ENCODE data around the gene CXXC1.

The CXXC1 gene

GRCh38 chr18:50280707-50281294 is 6.7 kb downstream of the CXXC1 start:
- H3K4me1 ChIP-seq (ENCODE audit: control insufficient read depth, insufficient read depth, low read length): peaks cover 16% of the 10 kb centered on the region
- no peaks in the 10 kb centered on the region for H3K27me3 ChIP-seq (ENCODE audit: control insufficient read depth, insufficient read depth, low read length)
- no peaks in the 10 kb centered on the region for H3K9me3 ChIP-seq (ENCODE audit: control insufficient read depth, low read length)
- H3K36me3 ChIP-seq (ENCODE audit: control insufficient read depth, insufficient read depth, low read length): peaks cover 7% of the 10 kb centered on the region
- peak overlapping the region; percentile 86 for H3K9ac ChIP-seq (ENCODE audit: low read length)
- H3K4me3 ChIP-seq (ENCODE audit: low read length): peak overlapping the region; percentile 62

GRCh38 chr18:50279752-50280151 is 7.7 kb downstream of the CXXC1 start:
- Histone ChIP-seq H3K4me3 (ENCODE audit: low read length) (no peak overlapping the region), H3K36me3 (ENCODE audit: control insufficient read depth, insufficient read depth, low read length) (peaks cover 7% of the 10 kb centered on the region), H3K27me3 (ENCODE audit: control insufficient read depth, insufficient read depth, low read length) (no peaks in the 10 kb centered on the region), H3K9ac (ENCODE audit: low read length) (peak overlapping the region; percentile 86), H3K9me3 (ENCODE audit: control insufficient read depth, low read length) (no peaks in the 10 kb centered on the region), H3K4me1 (ENCODE audit: control insufficient read depth, insufficient read depth, low read length) (peaks cover 16% of the 10 kb centered on the region)

- no peaks in the 10 kb centered on the region for H3K27me3 ChIP-seq (ENCODE audit: control insufficient read depth, insufficient read depth, low read length)
These were observed 9.6 kb downstream of the CXXC1 start for GRCh38 chr18:50277942-50278341.

GRCh38 chr18:50276452-50276851 is 11.0 kb downstream of the CXXC1 start:
- no peak overlapping the region for H3K9ac ChIP-seq (ENCODE audit: low read length)
- H3K27me3 ChIP-seq (ENCODE audit: control insufficient read depth, insufficient read depth, low read length): no peaks in the 10 kb centered on the region
- H3K9me3 ChIP-seq (ENCODE audit: control insufficient read depth, low read length): no peaks in the 10 kb centered on the region
- peaks cover 7% of the 10 kb centered on the region for H3K36me3 ChIP-seq (ENCODE audit: control insufficient read depth, insufficient read depth, low read length)
- peaks cover 26% of the 10 kb centered on the region for H3K4me1 ChIP-seq (ENCODE audit: control insufficient read depth, insufficient read depth, low read length)
- H3K4me3 ChIP-seq (ENCODE audit: low read length): no peak overlapping the region

More at GRCh38 chr18:50277942-50278341, 9.6 kb downstream of the CXXC1 start:
- H3K9me3 ChIP-seq (ENCODE audit: control insufficient read depth, low read length): no peaks in the 10 kb centered on the region
- no peak overlapping the region for H3K4me3 ChIP-seq (ENCODE audit: low read length)
- peaks cover 7% of the 10 kb centered on the region for H3K36me3 ChIP-seq (ENCODE audit: control insufficient read depth, insufficient read depth, low read length)
- no peak overlapping the region for H3K9ac ChIP-seq (ENCODE audit: low read length)
- peaks cover 26% of the 10 kb centered on the region for H3K4me1 ChIP-seq (ENCODE audit: control insufficient read depth, insufficient read depth, low read length)

GRCh38 chr18:50275503-50276036 is 11.9 kb downstream of the CXXC1 start:
- H3K9me3 ChIP-seq (ENCODE audit: control insufficient read depth, low read length): no peaks in the 10 kb centered on the region
- no peak overlapping the region for H3K9ac ChIP-seq (ENCODE audit: low read length)
- H3K4me3 ChIP-seq (ENCODE audit: low read length): no peak overlapping the region
- peaks cover 7% of the 10 kb centered on the region for H3K36me3 ChIP-seq (ENCODE audit: control insufficient read depth, insufficient read depth, low read length)
- peaks cover 24% of the 10 kb centered on the region for H3K4me1 ChIP-seq (ENCODE audit: control insufficient read depth, insufficient read depth, low read length)
- no peaks in the 10 kb centered on the region for H3K27me3 ChIP-seq (ENCODE audit: control insufficient read depth, insufficient read depth, low read length)

GRCh38 chr18:50274941-50275340 is 12.6 kb downstream of the CXXC1 start:
- Histone ChIP-seq H3K4me1 (ENCODE audit: control insufficient read depth, insufficient read depth, low read length) (peaks cover 18% of the 10 kb centered on the region), H3K4me3 (ENCODE audit: low read length) (no peak overlapping the region), H3K27me3 (ENCODE audit: control insufficient read depth, insufficient read depth, low read length) (no peaks in the 10 kb centered on the region), H3K9ac (ENCODE audit: low read length) (no peak overlapping the region), H3K36me3 (ENCODE audit: control insufficient read depth, insufficient read depth, low read length) (peaks cover 7% of the 10 kb centered on the region), H3K9me3 (ENCODE audit: control insufficient read depth, low read length) (no peaks in the 10 kb centered on the region)

GRCh38 chr18:50274044-50274442 is 13.4 kb downstream of the CXXC1 start:
- Histone ChIP-seq H3K36me3 (ENCODE audit: control insufficient read depth, insufficient read depth, low read length) (peaks cover 7% of the 10 kb centered on the region), H3K27me3 (ENCODE audit: control insufficient read depth, insufficient read depth, low read length) (no peaks in the 10 kb centered on the region), H3K9me3 (ENCODE audit: control insufficient read depth, low read length) (no peaks in the 10 kb centered on the region), H3K9ac (ENCODE audit: low read length) (no peak overlapping the region), H3K4me3 (ENCODE audit: low read length) (no peak overlapping the region), H3K4me1 (ENCODE audit: control insufficient read depth, insufficient read depth, low read length) (peaks cover 12% of the 10 kb centered on the region)

GRCh38 chr18:50273203-50274043 is 14.1 kb downstream of the CXXC1 start:
- H3K27me3 ChIP-seq (ENCODE audit: control insufficient read depth, insufficient read depth, low read length): no peaks in the 10 kb centered on the region
- peaks cover 10% of the 10 kb centered on the region for H3K4me1 ChIP-seq (ENCODE audit: control insufficient read depth, insufficient read depth, low read length)
- no peaks in the 10 kb centered on the region for H3K9me3 ChIP-seq (ENCODE audit: control insufficient read depth, low read length)
- H3K36me3 ChIP-seq (ENCODE audit: control insufficient read depth, insufficient read depth, low read length): peaks cover 7% of the 10 kb centered on the region
- H3K9ac ChIP-seq (ENCODE audit: low read length): no peak overlapping the region
- H3K4me3 ChIP-seq (ENCODE audit: low read length): no peak overlapping the region

GRCh38 chr18:50272568-50272967 is 14.9 kb downstream of the CXXC1 start:
- peaks cover 7% of the 10 kb centered on the region for H3K36me3 ChIP-seq (ENCODE audit: control insufficient read depth, insufficient read depth, low read length)
- H3K27me3 ChIP-seq (ENCODE audit: control insufficient read depth, insufficient read depth, low read length): no peaks in the 10 kb centered on the region
- H3K9ac ChIP-seq (ENCODE audit: low read length): no peak overlapping the region
- H3K9me3 ChIP-seq (ENCODE audit: control insufficient read depth, low read length): no peaks in the 10 kb centered on the region
- no peak overlapping the region for H3K4me3 ChIP-seq (ENCODE audit: low read length)
- peaks cover 13% of the 10 kb centered on the region for H3K4me1 ChIP-seq (ENCODE audit: control insufficient read depth, insufficient read depth, low read length)

GRCh38 chr18:50268022-50268747 is 19.3 kb downstream of the CXXC1 start:
- Histone ChIP-seq H3K4me1 (ENCODE audit: control insufficient read depth, insufficient read depth, low read length) (peaks cover 11% of the 10 kb centered on the region), H3K36me3 (ENCODE audit: control insufficient read depth, insufficient read depth, low read length) (no peaks in the 10 kb centered on the region), H3K9me3 (ENCODE audit: control insufficient read depth, low read length) (no peaks in the 10 kb centered on the region), H3K9ac (ENCODE audit: low read length) (peak overlapping the region; percentile 67), H3K4me3 (ENCODE audit: low read length) (peak overlapping the region; percentile 49), H3K27me3 (ENCODE audit: control insufficient read depth, insufficient read depth, low read length) (no peaks in the 10 kb centered on the region)

- Histone ChIP-seq H3K4me1 (ENCODE audit: control insufficient read depth, insufficient read depth, low read length) (peaks cover 8% of the 10 kb centered on the region), H3K27me3 (ENCODE audit: control insufficient read depth, insufficient read depth, low read length) (no peaks in the 10 kb centered on the region), H3K4me3 (ENCODE audit: low read length) (peak within 1 kb of the TSS; percentile 57), H3K9ac (ENCODE audit: low read length) (peak within 1 kb of the TSS; percentile 67), H3K36me3 (ENCODE audit: control insufficient read depth, insufficient read depth, low read length) (no peaks in the 10 kb centered on the region), H3K9me3 (ENCODE audit: control insufficient read depth, low read length) (no peaks in the 10 kb centered on the region)
These were observed 21.2 kb downstream of the CXXC1 start, which contains the start of gene CFAP53 for GRCh38 chr18:50266248-50266704. TSS of gene CFAP53 (minus strand) at chr18:50266495. CDS start at chr18:50266404, 91 bp downstream.
